SK-N-SH (cell line): ENCODE data around the gene GAS7. TPM values are rescaled to one million over a fixed set of nuclear protein-coding genes. Genes with fewer than 3 reads are reported as not detected.

ENCODE experiments used
- CTCF ChIA-PET: fragments of 300-600, 350-600 bp; formaldehyde crosslinking; extraction: SDS; loops from one replicate; lab custom pipeline; 2021; lab: Yijun Ruan, JAX
- POLR2A ChIA-PET: fragments of 350-600 bp; sonication (Branson Sonifier 250); formaldehyde crosslinking; extraction: SDS; loops from one replicate; lab custom pipeline; 2020; ENCODE audit warnings: antibody characterized with exemption, inconsistent platforms; lab: Yijun Ruan, JAX
- DNase-seq: peaks from one replicate; pipeline ENCODE4 v3.0.0; 2012
- H2AFZ ChIP-seq: fragments of 200-600 bp; sonication (generic); 2 replicates; pipeline ENCODE4 v1.8.1; 2016; ENCODE audit warnings: antibody characterized with exemption, mild to moderate bottlenecking, low read depth
- H3F3A ChIP-seq: fragments of 200-600 bp; sonication (generic); replicated peaks from 2 replicates; pipeline ENCODE3; 2016; ENCODE audit warnings: antibody characterized with exemption, mild to moderate bottlenecking; ENCODE audit not compliant: insufficient read depth
- H3K27ac ChIP-seq, 2 experiments: fragments of 200-500 bp in 1 of 2; fragments of 200-600 bp in 1 of 2; sonication (Bioruptor generic) in 1 of 2; sonication (generic), shearing (Covaris generic) in 1 of 2; 2 replicates each; pipeline versions ENCODE4 v1.5.1 to v1.6.1; 2014 to 2016; ENCODE audit warnings: low read depth in 2 of 2, inconsistent platforms in 1 of 2, low read length in 1 of 2, mild to moderate bottlenecking in 1 of 2, mixed read lengths in 1 of 2
- H3K27me3 ChIP-seq: fragments of 200-600 bp; sonication (generic), shearing (Covaris generic); 2 replicates; pipeline ENCODE4 v1.6.1; 2016; ENCODE audit warnings: mixed run types; ENCODE audit not compliant: insufficient read depth
- H3K36me3 ChIP-seq, 2 experiments: fragments of 200-500 bp in 1 of 2; fragments of 200-600 bp in 1 of 2; sonication (Bioruptor generic) in 1 of 2; sonication (generic) in 1 of 2; replicated peaks in 1 of 2; 2 replicates each; pipeline versions ENCODE3 to v1.5.1; 2014 to 2016; ENCODE audit warnings: low read length in 1 of 2, mild to moderate bottlenecking in 1 of 2; ENCODE audit not compliant: insufficient read depth in 2 of 2, control insufficient read depth in 1 of 2
- H3K4me1 ChIP-seq, 2 experiments: fragments of 200-500 bp in 1 of 2; fragments of 200-600 bp in 1 of 2; sonication (Bioruptor generic) in 1 of 2; sonication (generic), shearing (Covaris generic) in 1 of 2; 2 replicates each; pipeline versions ENCODE4 v1.5.1 to v1.6.1; 2014 to 2016; ENCODE audit warnings: low read depth in 1 of 2, low read length in 1 of 2, mixed run types in 1 of 2; ENCODE audit not compliant: insufficient read depth in 2 of 2, control insufficient read depth in 1 of 2
- H3K4me2 ChIP-seq: fragments of 200-600 bp; sonication (generic), shearing (Covaris generic); 2 replicates; pipeline ENCODE4 v1.6.1; 2017; ENCODE audit warnings: mixed run types
- H3K4me3 ChIP-seq, 2 experiments: fragments of 200-500 bp in 1 of 2; fragments of 200-600 bp in 1 of 2; sonication (Bioruptor generic) in 1 of 2; sonication (generic), shearing (Covaris generic) in 1 of 2; 2 replicates each; pipeline versions ENCODE4 v1.5.1 to v1.8.1; 2014 to 2016; ENCODE audit warnings: low read depth in 2 of 2, inconsistent platforms in 1 of 2, low read length in 1 of 2, mild to moderate bottlenecking in 1 of 2, mixed read lengths in 1 of 2, moderate library complexity in 1 of 2
- H3K79me2 ChIP-seq: fragments of 200-600 bp; sonication (generic); 2 replicates; pipeline ENCODE4 v1.8.1; 2017; ENCODE audit warnings: mild to moderate bottlenecking; ENCODE audit not compliant: insufficient read depth
- H3K9ac ChIP-seq: fragments of 200-600 bp; sonication (generic); 2 replicates; pipeline ENCODE4 v1.6.1; 2017; ENCODE audit warnings: mixed run types
- H3K9me2 ChIP-seq: fragments of 200-600 bp; sonication (generic); 2 replicates; pipeline ENCODE4 v1.6.1; 2017; ENCODE audit warnings: mixed run types
- H3K9me3 ChIP-seq: fragments of 200-600 bp; sonication (generic); 2 replicates; pipeline ENCODE4 v1.6.1; 2017; ENCODE audit warnings: mixed run types, mild to moderate bottlenecking, moderate library complexity
- H4K20me1 ChIP-seq: fragments of 200-600 bp; sonication (generic); 2 replicates; pipeline ENCODE4 v1.6.1; 2017; ENCODE audit warnings: mild to moderate bottlenecking, mixed run types; ENCODE audit not compliant: insufficient read depth
- EZH2phosphoT487 ChIP-seq: fragments of 200-600 bp; sonication (generic); IDR thresholded peaks from 2 replicates; pipeline ENCODE4 v1.6.1; 2017; ENCODE audit warnings: low read depth, mixed run types, mild to moderate bottlenecking, antibody characterized with exemption, moderate library complexity, borderline replicate concordance
- FOSL2 ChIP-seq: IDR thresholded peaks from 2 replicates; pipeline ENCODE4 v1.4.0; 2012; ENCODE audit warnings: low read depth, mild to moderate bottlenecking, moderate library complexity, borderline replicate concordance
- NRF1 ChIP-seq: IDR thresholded peaks from 2 replicates; pipeline ENCODE4 v1.6.1; 2012; ENCODE audit warnings: low read depth, mild to moderate bottlenecking, low read length
- RAD21 ChIP-seq: IDR thresholded peaks from 2 replicates; pipeline ENCODE4 v1.6.1; 2012; ENCODE audit warnings: mild to moderate bottlenecking, low read length
- TCF12 ChIP-seq: IDR thresholded peaks from 2 replicates; pipeline ENCODE4 v1.4.0; 2012
- WGBS: methylation state at CpG from one replicate; pipeline ENCODE4 v1.1.6; 2017; ENCODE audit warnings: low lambda C conversion rate; 5-methylcytosine and 5-hydroxymethylcytosine counted together
- polyA plus RNA-seq, 3 experiments: library from polyadenylated mRNA; depleted of rRNA; stranded (reverse); fragments of >200 nt; gene quantifications; 2 replicates each; pipeline ENCODE4 v1.2.3, GENCODE V29; 2012
- TF ChIP-seq, protein P1 (sequence below): IDR thresholded peaks from 2 replicates; pipeline ENCODE4 v1.6.1; 2012; ENCODE audit warnings: mild to moderate bottlenecking, low read depth, low read length, moderate library complexity
- TF ChIP-seq, protein P2 (sequence below): IDR thresholded peaks from 2 replicates; pipeline ENCODE4 v1.4.0; 2012; ENCODE audit warnings: low read depth, borderline replicate concordance
- TF ChIP-seq, protein P3 (sequence below): fragments of 150-350 bp; IDR thresholded peaks from 2 replicates; pipeline ENCODE4 v1.6.1; 2017; ENCODE audit warnings: antibody characterized with exemption, low read length, low read depth, borderline replicate concordance
- TF ChIP-seq, protein P4 (sequence below): IDR thresholded peaks from 2 replicates; pipeline ENCODE4 v1.4.0; 2012; ENCODE audit warnings: low read depth, borderline replicate concordance

GAS7 gene
- polyA plus RNA-seq, 1 of the 3 experiments (the other 2 are of a cell fraction), result 0.12 TPM

DNA sequence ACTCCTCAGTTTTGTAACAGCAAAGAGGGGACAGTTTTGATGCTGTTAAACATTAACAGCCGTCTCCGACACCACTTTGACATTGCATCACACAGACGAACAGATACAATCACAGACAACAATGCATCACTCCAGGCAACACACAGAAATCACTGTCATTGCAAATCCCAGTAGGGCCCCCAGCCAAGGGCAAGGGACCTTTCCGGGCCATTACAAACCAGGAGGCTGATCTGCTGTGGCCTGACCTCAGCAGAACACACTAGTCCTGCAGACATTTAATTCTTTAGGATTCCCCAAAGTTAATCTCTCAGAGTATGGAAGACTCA, 157.2 kb downstream of the GAS7 start:
- H3K79me2 ChIP-seq, result no peaks in the 10 kb centered on the region
- no peak overlapping the region for H2AFZ ChIP-seq
- DNase-seq, result no peak
- H3K9ac ChIP-seq, result no peak overlapping the region
- H3K4me1 ChIP-seq, result no peaks in the 10 kb centered on the region
- H3K27ac ChIP-seq, result no peak overlapping the region
- WGBS, result 6% methylated on average over 4 of the region's 4 CpGs
- no peak overlapping the region for H3K4me2 ChIP-seq
- H3F3A ChIP-seq, result no peaks in the 10 kb centered on the region
- H3K36me3 ChIP-seq, result no peaks in the 10 kb centered on the region
- H3K27me3 ChIP-seq, result peaks cover 4% of the 10 kb centered on the region; the same call in 1 of the 2 replicates
- TF ChIP-seq, protein P1, sequence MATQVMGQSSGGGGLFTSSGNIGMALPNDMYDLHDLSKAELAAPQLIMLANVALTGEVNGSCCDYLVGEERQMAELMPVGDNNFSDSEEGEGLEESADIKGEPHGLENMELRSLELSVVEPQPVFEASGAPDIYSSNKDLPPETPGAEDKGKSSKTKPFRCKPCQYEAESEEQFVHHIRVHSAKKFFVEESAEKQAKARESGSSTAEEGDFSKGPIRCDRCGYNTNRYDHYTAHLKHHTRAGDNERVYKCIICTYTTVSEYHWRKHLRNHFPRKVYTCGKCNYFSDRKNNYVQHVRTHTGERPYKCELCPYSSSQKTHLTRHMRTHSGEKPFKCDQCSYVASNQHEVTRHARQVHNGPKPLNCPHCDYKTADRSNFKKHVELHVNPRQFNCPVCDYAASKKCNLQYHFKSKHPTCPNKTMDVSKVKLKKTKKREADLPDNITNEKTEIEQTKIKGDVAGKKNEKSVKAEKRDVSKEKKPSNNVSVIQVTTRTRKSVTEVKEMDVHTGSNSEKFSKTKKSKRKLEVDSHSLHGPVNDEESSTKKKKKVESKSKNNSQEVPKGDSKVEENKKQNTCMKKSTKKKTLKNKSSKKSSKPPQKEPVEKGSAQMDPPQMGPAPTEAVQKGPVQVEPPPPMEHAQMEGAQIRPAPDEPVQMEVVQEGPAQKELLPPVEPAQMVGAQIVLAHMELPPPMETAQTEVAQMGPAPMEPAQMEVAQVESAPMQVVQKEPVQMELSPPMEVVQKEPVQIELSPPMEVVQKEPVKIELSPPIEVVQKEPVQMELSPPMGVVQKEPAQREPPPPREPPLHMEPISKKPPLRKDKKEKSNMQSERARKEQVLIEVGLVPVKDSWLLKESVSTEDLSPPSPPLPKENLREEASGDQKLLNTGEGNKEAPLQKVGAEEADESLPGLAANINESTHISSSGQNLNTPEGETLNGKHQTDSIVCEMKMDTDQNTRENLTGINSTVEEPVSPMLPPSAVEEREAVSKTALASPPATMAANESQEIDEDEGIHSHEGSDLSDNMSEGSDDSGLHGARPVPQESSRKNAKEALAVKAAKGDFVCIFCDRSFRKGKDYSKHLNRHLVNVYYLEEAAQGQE, result no peak
- TF ChIP-seq, protein P2, sequence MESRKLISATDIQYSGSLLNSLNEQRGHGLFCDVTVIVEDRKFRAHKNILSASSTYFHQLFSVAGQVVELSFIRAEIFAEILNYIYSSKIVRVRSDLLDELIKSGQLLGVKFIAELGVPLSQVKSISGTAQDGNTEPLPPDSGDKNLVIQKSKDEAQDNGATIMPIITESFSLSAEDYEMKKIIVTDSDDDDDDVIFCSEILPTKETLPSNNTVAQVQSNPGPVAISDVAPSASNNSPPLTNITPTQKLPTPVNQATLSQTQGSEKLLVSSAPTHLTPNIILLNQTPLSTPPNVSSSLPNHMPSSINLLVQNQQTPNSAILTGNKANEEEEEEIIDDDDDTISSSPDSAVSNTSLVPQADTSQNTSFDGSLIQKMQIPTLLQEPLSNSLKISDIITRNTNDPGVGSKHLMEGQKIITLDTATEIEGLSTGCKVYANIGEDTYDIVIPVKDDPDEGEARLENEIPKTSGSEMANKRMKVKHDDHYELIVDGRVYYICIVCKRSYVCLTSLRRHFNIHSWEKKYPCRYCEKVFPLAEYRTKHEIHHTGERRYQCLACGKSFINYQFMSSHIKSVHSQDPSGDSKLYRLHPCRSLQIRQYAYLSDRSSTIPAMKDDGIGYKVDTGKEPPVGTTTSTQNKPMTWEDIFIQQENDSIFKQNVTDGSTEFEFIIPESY, result no peak
- TF ChIP-seq TCF12 (no peak), NRF1 (no peak), EZH2phosphoT487 (no peak), FOSL2 (no peak), RAD21 (no peak)
- TF ChIP-seq, protein P3, sequence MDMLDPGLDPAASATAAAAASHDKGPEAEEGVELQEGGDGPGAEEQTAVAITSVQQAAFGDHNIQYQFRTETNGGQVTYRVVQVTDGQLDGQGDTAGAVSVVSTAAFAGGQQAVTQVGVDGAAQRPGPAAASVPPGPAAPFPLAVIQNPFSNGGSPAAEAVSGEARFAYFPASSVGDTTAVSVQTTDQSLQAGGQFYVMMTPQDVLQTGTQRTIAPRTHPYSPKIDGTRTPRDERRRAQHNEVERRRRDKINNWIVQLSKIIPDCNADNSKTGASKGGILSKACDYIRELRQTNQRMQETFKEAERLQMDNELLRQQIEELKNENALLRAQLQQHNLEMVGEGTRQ, result no peak
- TF ChIP-seq, protein P4, sequence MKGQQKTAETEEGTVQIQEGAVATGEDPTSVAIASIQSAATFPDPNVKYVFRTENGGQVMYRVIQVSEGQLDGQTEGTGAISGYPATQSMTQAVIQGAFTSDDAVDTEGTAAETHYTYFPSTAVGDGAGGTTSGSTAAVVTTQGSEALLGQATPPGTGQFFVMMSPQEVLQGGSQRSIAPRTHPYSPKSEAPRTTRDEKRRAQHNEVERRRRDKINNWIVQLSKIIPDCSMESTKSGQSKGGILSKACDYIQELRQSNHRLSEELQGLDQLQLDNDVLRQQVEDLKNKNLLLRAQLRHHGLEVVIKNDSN, result no peak
- H3K4me3 ChIP-seq, result no peak overlapping the region
- POLR2A ChIA-PET, result no interaction called here
- no peaks in the 10 kb centered on the region for H4K20me1 ChIP-seq
- CTCF ChIA-PET, result no interaction called here
- no peaks in the 10 kb centered on the region for H3K9me3 ChIP-seq
- no peaks in the 10 kb centered on the region for H3K9me2 ChIP-seq
